ENCODE measurements around the gene PLLP.

DNA sequence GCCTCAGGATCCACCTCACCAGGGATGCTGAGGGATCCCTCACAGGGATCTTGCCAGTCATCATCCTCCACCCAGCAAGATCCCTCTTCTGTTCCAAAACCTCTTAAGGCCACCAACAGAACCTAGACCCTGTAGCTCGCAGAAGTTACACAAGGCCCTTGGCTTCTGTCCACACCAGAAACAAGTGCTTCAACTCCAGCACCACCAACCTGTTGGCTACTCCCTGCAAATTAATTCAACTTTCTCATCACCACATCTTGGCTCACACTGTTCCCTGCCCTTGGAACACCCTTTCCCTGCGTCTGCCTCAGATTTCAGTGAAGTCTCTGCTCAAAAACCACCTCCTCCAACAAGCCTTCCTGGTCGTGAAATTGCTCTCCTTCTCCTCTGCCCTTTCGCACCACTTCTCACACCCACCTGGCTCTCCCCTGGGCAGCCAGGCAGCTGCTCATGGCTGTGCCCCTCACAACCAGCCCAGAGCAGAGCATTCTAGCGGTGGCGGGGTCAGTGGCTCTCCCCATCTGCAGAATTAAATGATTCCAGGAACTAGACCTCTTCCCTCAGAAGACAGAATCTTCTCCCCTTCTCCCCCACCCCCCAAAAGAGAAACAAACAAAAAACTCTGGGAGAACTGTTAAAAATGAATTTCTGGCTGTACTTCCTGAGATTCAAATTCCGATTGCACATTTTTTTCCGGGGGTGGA, 1.8 kb downstream of the PLLP start:
- TF ChIP-seq, protein P1, sequence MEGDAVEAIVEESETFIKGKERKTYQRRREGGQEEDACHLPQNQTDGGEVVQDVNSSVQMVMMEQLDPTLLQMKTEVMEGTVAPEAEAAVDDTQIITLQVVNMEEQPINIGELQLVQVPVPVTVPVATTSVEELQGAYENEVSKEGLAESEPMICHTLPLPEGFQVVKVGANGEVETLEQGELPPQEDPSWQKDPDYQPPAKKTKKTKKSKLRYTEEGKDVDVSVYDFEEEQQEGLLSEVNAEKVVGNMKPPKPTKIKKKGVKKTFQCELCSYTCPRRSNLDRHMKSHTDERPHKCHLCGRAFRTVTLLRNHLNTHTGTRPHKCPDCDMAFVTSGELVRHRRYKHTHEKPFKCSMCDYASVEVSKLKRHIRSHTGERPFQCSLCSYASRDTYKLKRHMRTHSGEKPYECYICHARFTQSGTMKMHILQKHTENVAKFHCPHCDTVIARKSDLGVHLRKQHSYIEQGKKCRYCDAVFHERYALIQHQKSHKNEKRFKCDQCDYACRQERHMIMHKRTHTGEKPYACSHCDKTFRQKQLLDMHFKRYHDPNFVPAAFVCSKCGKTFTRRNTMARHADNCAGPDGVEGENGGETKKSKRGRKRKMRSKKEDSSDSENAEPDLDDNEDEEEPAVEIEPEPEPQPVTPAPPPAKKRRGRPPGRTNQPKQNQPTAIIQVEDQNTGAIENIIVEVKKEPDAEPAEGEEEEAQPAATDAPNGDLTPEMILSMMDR (IDR thresholded peaks at IDR 0.05) = no peak
- TF ChIP-seq POLR2A (IDR thresholded peaks at IDR 0.05) = no peak

All from esophagus squamous epithelium (tissue), 4 donors.